Activated CD4-positive, CD25-positive, alpha-beta regulatory T cell (primary cell): ENCODE results near the gene HIBADH.
"Not testable (repeated sequence)": the region's sequence is repeated elsewhere in the genome, so short reads cannot be mapped to it uniquely, and the experiment has no call there.

Experiments used
- DNase-seq, 4 experiments: peaks; one replicate each; lab custom pipeline; 2025; lab: John Stamatoyannopoulos, UW

HIBADH gene

DNA sequence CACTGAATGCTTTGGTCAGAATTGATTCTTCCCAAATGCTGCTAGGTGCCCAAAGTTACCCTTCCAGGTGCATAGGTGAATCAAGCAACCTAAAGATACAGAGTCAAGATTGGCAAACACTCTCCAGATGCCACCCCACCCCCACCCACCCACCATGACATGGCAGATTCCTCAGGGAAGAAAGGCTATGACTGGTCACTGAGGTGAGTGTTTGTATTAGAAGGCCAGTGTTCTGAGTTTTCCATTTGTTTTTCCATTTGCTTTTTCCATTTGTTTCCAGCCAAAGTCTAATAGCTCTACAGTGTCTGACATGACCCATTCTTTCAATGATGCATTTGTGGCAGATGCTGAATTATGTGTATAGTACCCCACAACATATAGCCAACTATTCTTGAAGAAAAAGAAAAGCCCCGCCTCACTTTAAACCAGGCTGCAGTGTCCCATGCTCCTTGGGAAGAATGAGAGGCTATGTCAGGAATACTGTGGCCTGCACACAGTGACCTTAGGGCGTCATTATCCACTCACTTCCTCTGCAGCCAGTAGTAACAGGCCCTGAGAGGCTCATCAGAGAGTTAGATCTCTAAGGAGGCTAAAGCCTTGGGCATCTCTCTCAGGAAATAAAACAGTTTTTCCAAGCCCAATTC is 16.1 kb upstream of the HIBADH start:
- no peak for DNase-seq

DNA sequence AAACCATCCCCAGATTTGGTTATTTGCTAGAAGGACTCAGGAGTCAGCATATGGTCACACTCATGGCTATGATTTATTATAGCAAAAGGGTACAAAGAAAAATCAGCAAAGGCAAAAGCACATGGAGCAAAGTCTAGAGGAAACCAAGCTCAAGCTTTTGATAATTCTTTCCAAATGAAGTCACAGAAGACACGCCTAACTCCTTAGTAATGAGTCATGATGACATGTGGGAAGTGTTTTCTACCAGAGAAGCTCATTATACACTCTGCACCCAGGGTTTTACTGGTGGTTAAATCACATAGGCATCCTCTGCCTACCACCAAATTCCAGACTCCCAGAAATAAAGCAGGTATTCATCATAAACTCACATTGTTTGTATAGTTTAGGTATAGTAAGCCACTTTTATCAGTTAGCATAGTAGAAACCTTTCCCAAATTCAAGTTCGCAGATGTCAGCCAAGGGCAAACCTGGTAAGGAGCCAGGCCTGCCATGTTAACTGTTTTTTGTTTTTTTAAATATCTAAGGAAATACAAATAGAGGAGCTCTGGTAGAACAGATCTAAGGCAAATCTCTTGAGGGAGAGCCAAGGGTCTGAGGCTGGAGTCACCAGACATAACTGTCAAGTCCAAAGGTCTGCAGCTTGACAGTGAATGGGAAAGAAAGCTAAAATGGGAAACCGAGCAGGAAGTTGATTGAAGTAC is 15.4 kb upstream of the HIBADH start:
- no peak for DNase-seq

DNA sequence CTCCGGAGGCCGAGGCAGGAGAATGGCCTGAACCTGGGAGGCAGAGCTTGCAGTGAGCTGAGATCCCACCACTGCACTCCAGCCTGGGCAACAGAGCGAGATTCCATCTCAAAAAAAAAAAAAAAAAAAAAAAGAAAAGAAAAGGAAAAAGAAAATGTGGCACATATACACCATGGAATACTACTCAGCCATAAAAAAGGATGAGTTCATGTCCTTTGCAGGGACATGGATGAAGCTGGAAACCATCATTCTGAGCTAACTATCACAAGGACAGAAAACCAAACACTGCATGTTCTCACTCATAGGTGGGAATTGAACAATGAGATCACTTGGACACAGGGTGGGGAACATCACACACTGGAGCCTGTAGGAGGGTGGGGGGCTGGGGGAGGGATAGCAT is 11.4 kb upstream of the HIBADH start:
- DNase-seq: not testable (repeated sequence)

DNA sequence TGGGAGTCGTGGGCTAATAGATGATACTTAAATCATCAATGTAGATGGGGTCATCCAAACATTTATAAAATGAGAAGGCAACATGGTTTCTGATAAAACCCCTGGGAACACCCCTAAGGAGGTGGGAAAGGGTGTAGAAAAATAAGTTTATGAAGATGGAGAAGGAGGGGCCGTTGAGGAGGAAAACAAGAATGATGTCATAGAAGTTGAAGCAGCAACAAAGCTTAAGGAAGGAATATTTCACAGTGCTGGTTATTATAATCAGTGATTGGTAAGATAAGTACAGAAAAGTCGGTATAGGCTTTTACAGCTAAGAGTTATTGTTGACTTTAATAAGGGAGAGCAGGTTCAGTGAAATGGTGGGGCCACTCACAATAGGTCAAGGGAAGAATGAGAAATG is 9.0 kb upstream of the HIBADH start:
- DNase-seq: no peak

GRCh38 chr7:27670676-27671075 is 8.0 kb upstream of the HIBADH start:
- no peak for DNase-seq

DNA sequence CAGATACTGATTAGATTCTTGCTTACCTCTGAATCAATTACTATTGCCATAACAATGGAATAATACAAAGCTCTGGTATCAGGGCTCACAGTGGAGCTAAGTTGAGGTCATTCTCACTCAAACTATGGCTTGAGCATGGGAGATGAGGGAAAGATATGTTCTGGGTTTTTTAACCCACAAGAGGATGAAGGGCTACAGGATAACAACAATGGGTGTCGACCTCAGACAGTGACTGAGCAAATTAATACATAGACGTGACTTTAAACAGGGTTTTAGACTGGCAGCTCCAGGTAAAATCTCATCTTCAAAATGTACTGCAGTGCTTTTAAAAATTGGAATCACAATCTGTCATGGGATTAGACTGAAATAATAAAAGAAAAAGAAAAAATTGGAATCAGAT is 7.5 kb upstream of the HIBADH start:
- DNase-seq: no peak

- DNase-seq: no peak
These were observed 2.8 kb upstream of the HIBADH start for GRCh38 chr7:27665531-27665930.

- DNase-seq: no peak
These were observed 1.3 kb upstream of the HIBADH start for GRCh38 chr7:27663989-27664331.

GRCh38 chr7:27661811-27662489 is 733 bp downstream of the HIBADH start:
- peak in 1 of 4 experiments; percentile 4 for DNase-seq

DNA sequence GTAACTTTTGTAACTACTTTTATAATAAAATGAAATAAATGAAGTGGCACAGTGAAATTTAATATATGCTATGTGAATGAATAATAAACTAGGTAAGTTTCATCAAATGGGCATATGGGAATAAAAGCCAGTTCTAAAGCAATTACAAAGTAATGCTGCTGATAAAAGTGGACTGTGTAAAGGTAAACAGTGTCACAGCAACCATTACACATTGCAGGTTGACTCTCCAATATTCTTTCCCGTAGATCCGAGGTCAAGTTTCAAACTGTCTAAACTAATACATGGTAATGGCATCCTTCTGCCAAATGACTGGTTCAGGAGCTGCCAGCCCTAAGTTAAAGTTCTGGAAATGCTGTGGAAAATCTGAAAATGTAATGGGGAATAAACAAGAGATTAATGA is 6.0 kb downstream of the HIBADH start:
- no peak for DNase-seq

GRCh38 chr7:27655184-27655583 is 7.5 kb downstream of the HIBADH start:
- no peak for DNase-seq

DNA sequence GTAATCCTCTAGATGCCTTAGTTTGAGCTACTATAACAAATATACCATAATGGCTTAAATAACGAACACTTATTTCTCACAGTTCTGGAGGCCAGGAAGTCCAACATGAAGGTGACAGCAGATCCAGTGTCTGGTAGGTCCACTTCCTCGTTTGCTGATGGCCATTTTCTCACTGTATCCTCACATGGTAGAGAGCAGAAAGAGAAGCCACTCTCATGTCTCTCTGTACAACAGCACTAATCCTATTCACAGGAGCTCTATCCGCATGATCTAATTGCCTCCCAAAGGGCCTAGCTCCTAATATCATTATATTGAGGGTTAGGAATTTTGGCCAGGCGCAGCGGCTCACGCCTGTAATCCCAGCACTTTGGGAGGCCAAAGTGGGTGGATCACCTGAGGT is 10.2 kb downstream of the HIBADH start:
- DNase-seq: no peak

DNA sequence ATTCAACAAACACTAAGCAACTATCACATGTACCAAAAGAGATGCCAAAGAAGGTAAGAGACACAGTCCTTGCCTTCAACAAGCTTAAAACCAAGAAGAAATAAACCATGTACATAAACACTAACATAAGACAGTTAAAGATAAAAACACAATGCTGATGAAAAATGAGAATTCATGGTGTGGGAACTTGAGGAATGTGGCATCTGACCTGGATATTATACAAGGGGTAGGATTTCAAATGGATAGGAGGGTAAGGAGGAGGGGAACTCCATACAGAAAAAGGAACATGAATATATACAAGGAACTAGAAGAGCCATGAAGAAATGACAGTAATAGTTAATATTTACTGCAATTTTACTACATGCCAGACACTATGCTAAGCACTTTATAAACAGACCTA is 11.0 kb downstream of the HIBADH start:
- DNase-seq: no peak

DNA sequence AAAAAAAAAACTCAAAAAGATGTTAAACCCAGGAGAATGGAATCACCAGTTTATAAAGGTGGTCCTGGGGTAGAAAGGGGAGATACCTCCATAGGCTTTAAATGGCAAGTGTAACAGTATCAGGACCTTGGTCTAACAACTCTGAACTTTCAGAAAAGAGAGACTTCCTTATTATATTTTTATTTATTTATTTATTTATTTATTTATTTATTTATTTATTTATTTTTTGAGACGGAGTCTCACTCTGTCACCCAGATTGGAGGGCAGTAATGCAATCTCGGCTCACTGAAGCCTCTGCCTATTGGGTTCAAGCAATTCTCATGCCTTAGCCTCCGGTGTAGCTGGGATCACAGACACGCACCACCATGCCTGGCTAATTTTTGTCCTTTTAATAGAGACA is 12.4 kb downstream of the HIBADH start:
- DNase-seq: no peak

- no peak for DNase-seq
These were observed 15.2 kb downstream of the HIBADH start for GRCh38 chr7:27647489-27647888.

DNA sequence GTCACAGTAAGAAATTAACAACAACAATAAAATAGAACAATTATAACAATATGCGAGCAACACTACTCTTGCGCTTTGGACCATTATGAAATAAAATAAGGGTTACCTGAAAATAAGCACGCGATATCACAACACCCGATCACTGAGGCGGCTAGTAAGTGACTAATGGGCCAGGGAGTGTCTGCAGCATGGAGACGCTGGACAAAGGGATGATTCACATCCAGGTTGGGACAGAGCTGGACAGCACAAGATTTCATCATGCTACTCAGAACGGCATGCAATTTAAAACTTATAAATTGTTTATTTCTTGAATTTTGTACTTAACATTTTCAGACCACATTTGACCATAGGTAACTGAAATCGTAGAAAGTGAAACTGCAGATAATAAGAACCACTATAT is 15.6 kb downstream of the HIBADH start:
- no peak for DNase-seq

GRCh38 chr7:27642271-27642670 is 20.4 kb downstream of the HIBADH start:
- DNase-seq: no peak

- DNase-seq: no peak
These were observed 21.0 kb downstream of the HIBADH start for GRCh38 chr7:27641581-27642230.

DNA sequence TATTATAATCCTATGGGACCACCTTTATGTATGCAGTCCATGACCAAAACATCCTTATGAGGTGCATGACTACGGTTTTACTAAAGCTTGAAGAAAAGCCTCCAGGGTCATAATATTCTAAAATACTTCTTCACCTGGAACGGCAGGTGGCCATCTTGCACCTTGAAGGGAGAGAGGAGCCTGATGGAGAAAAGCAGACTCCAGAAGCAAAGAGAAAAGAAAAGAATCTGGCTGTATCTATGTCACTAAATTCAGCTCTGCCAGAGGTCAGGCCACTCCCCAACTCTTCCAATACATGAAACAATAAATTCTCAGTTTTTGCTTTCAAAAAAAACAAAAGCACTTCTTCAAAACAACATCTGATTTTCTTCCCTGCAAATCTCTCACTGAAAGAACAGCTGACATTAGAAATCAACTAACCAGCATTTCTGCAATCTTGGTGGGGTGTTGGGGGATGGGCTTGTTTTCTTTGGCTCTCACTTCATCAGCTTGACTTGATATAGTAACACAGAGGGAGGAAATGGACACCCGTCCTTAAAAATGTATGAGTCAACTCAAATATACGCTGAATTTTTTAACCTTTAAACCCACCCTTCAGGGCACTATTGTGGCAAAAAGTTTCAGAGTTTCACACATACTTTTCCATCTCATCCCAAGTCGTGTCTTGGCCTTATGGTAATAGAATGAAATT is 21.7 kb downstream of the HIBADH start:
- DNase-seq: no peak

GRCh38 chr7:27639851-27640250 is 22.8 kb downstream of the HIBADH start:
- no peak for DNase-seq

GRCh38 chr7:27639048-27639447 is 23.6 kb downstream of the HIBADH start:
- not testable (repeated sequence) for DNase-seq

GRCh38 chr7:27636326-27637006 is 26.2 kb downstream of the HIBADH start:
- DNase-seq: no peak
